Endothelial cell of hepatic sinusoid (primary cell): ENCODE measurements around the gene PIP4P1.

Experiments used
- in situ Hi-C: cut with HindIII; loops from 2 replicates; pipeline ENCODE4 v1.10.0; 2017; ENCODE audit warnings: low sequenced_read_pairs

PIP4P1 gene

GRCh38 chr14:20438664-20439063 is 22.6 kb downstream of the PIP4P1 start:
- in situ Hi-C loops = no loop called here

- in situ Hi-C loops = no loop called here
Measured at GRCh38 chr14:20436363-20436755, 24.9 kb downstream of the PIP4P1 start.

- in situ Hi-C loops = no loop called here
Measured at GRCh38 chr14:20435582-20436362, 25.5 kb downstream of the PIP4P1 start, which contains the start of gene KLHL33. Gene KLHL33, minus strand, starts transcription at chr14:20436166. Its CDS starts 355 bp downstream, at chr14:20435811.

GRCh38 chr14:20434701-20435581 is 26.3 kb downstream of the PIP4P1 start:
- in situ Hi-C loops = no loop called here

- in situ Hi-C loops = loop anchor here (5.0 kb wide), 1 partner anchor 32 kb away; the partner anchor contains the start of gene PIP4P1
Measured at GRCh38 chr14:20429801-20430669, 31.2 kb downstream of the PIP4P1 start.

GRCh38 chr14:20428802-20429201 is 32.4 kb downstream of the PIP4P1 start:
- in situ Hi-C loops = loop anchor here (5.0 kb wide), 1 partner anchor 33 kb away; the partner anchor contains the start of gene PIP4P1

GRCh38 chr14:20428010-20428365 is 33.2 kb downstream of the PIP4P1 start:
- in situ Hi-C loops = loop anchor here (5.0 kb wide), 1 partner anchor 34 kb away; the partner anchor contains the start of gene PIP4P1

GRCh38 chr14:20427231-20428009 is 33.8 kb downstream of the PIP4P1 start:
- in situ Hi-C loops = loop anchor here (5.0 kb wide), 1 partner anchor 35 kb away; the partner anchor contains the start of gene PIP4P1

GRCh38 chr14:20424851-20425250 is 36.4 kb downstream of the PIP4P1 start:
- in situ Hi-C loops = loop anchor here (5.0 kb wide), 1 partner anchor 37 kb away; the partner anchor contains the start of gene PIP4P1

GRCh38 chr14:20422886-20423285 is 38.3 kb downstream of the PIP4P1 start:
- in situ Hi-C loops = no loop called here

GRCh38 chr14:20421267-20421666 is 40.0 kb downstream of the PIP4P1 start:
- in situ Hi-C loops = no loop called here

GRCh38 chr14:20419419-20419818 is 41.8 kb downstream of the PIP4P1 start:
- in situ Hi-C loops = no loop called here

- in situ Hi-C loops = no loop called here
Measured at GRCh38 chr14:20418501-20418909, 42.7 kb downstream of the PIP4P1 start.

- in situ Hi-C loops = no loop called here
Measured at GRCh38 chr14:20417250-20418186, 43.7 kb downstream of the PIP4P1 start.

GRCh38 chr14:20416223-20416622 is 45.0 kb downstream of the PIP4P1 start:
- in situ Hi-C loops = no loop called here

- in situ Hi-C loops = no loop called here
Measured at GRCh38 chr14:20415782-20416206, 45.4 kb downstream of the PIP4P1 start.

- in situ Hi-C loops = no loop called here
Measured at GRCh38 chr14:20413744-20414082, 47.5 kb downstream of the PIP4P1 start.

- in situ Hi-C loops = no loop called here
Measured at GRCh38 chr14:20412876-20413743, 48.1 kb downstream of the PIP4P1 start, which contains the start of gene TEP1. Gene TEP1, minus strand, starts transcription at chr14:20413501. Its CDS starts 5,062 bp downstream, at chr14:20408439.
